Measurements from ENCODE around the gene P2RX1. TPM values are rescaled to one million over a fixed set of nuclear protein-coding genes. Genes with fewer than 3 reads are reported as not detected.

The P2RX1 gene
- total RNA-seq, 4 donors from 2014 or later: 0.87 to 8.6 (median 4.9) TPM

- DNase-seq (ENCODE audit: low spot score in 2 of 2): peak; percentile 69 to 80
- H3K4me3 ChIP-seq: no peak overlapping the region
- no peaks in the 10 kb centered on the region for H3K27me3 ChIP-seq
- no peaks in the 10 kb centered on the region for H3K9me3 ChIP-seq
- no peaks in the 10 kb centered on the region for H3K36me3 ChIP-seq
- TF ChIP-seq CTCF (IDR thresholded peaks at IDR 0.05) (peak; percentile 93 to 97 (median 94)), EP300 (IDR thresholded peaks at IDR 0.05) (no peak), POLR2A (IDR thresholded peaks at IDR 0.05) (no peak)
- WGBS, 2 donors: 29 to 46% methylated on average over 10 to 17 of the region's 17 CpGs
- H3K27ac ChIP-seq: peak overlapping the region in 1 of 4 donors; percentile 58
- peaks cover 0 to 31% (median 14%) of the 10 kb centered on the region in 4 donors for H3K4me1 ChIP-seq
Measured at GRCh38 chr17:3913531-3914311, 2.5 kb downstream of the P2RX1 start.

GRCh38 chr17:3912827-3913226 is 3.4 kb downstream of the P2RX1 start:
- TF ChIP-seq POLR2A (IDR thresholded peaks at IDR 0.05) (no peak), EP300 (IDR thresholded peaks at IDR 0.05) (no peak), CTCF (IDR thresholded peaks at IDR 0.05) (no peak)
- Histone ChIP-seq H3K4me1 (peaks cover 0 to 31% (median 14%) of the 10 kb centered on the region in 4 donors), H3K27ac (no peak overlapping the region), H3K4me3 (no peak overlapping the region), H3K27me3 (no peaks in the 10 kb centered on the region), H3K36me3 (no peaks in the 10 kb centered on the region), H3K9me3 (no peaks in the 10 kb centered on the region)
- no peak for DNase-seq (ENCODE audit: low spot score in 2 of 2)
- WGBS, 2 donors: 94 to 98% methylated on average over 2 of the region's 2 CpGs

GRCh38 chr17:3911271-3912053 is 4.8 kb downstream of the P2RX1 start:
- no peaks in the 10 kb centered on the region for H3K9me3 ChIP-seq
- no peak for DNase-seq (ENCODE audit: low spot score in 2 of 2)
- H3K4me1 ChIP-seq: peaks cover 0 to 18% (median 8%) of the 10 kb centered on the region in 4 donors
- no peaks in the 10 kb centered on the region for H3K36me3 ChIP-seq
- H3K27me3 ChIP-seq: no peaks in the 10 kb centered on the region
- no peak overlapping the region for H3K4me3 ChIP-seq
- H3K27ac ChIP-seq: peak overlapping the region in 1 of 4 donors; percentile 36
- TF ChIP-seq CTCF (IDR thresholded peaks at IDR 0.05) (no peak), EP300 (IDR thresholded peaks at IDR 0.05) (no peak), POLR2A (IDR thresholded peaks at IDR 0.05) (no peak)
- WGBS, 2 donors: 56 to 63% methylated on average over 30 of the region's 30 CpGs

- Histone ChIP-seq H3K4me3 (no peak overlapping the region), H3K9me3 (no peaks in the 10 kb centered on the region), H3K36me3 (no peaks in the 10 kb centered on the region), H3K4me1 (peaks cover 0 to 10% (median 5%) of the 10 kb centered on the region in 4 donors), H3K27ac (peak overlapping the region in 1 of 4 donors; percentile 36), H3K27me3 (no peaks in the 10 kb centered on the region)
- 84 to 86% methylated on average over 11 of the region's 11 CpGs for WGBS, 2 donors
- DNase-seq (ENCODE audit: low spot score in 2 of 2): no peak
- TF ChIP-seq EP300 (IDR thresholded peaks at IDR 0.05): no peak
- TF ChIP-seq CTCF (IDR thresholded peaks at IDR 0.05): no peak
- no peak for TF ChIP-seq POLR2A (IDR thresholded peaks at IDR 0.05)
Measured at GRCh38 chr17:3910420-3911270, 5.6 kb downstream of the P2RX1 start.
